Mucosa of stomach (tissue), 1 donor: ENCODE measurements around the gene FCRL6.

Experiments
- H3K27me3 ChIP-seq: one replicate; pipeline ENCODE4 v1.7.0; 2013; ENCODE audit warnings: mild to moderate bottlenecking, low read length; ENCODE audit not compliant: control insufficient read depth, insufficient read depth
- H3K36me3 ChIP-seq: one replicate; pipeline ENCODE4 v1.7.0; 2013; ENCODE audit warnings: low read length; ENCODE audit not compliant: control insufficient read depth, insufficient read depth
- H3K4me1 ChIP-seq: one replicate; pipeline ENCODE4 v1.7.0; 2013; ENCODE audit warnings: mild to moderate bottlenecking, low read length; ENCODE audit not compliant: control insufficient read depth, insufficient read depth
- H3K4me3 ChIP-seq: one replicate; pipeline ENCODE4 v1.7.0; 2013; ENCODE audit warnings: low read length
- H3K9ac ChIP-seq: one replicate; pipeline ENCODE4 v1.7.0; 2013; ENCODE audit warnings: mild to moderate bottlenecking, low read length, moderate library complexity
- H3K9me3 ChIP-seq: one replicate; pipeline ENCODE4 v1.7.0; 2013; ENCODE audit warnings: mild to moderate bottlenecking, low read length, moderate library complexity; ENCODE audit not compliant: control insufficient read depth
- donor health status: Pancreatic carcinoma.

FCRL6 gene, protein sequence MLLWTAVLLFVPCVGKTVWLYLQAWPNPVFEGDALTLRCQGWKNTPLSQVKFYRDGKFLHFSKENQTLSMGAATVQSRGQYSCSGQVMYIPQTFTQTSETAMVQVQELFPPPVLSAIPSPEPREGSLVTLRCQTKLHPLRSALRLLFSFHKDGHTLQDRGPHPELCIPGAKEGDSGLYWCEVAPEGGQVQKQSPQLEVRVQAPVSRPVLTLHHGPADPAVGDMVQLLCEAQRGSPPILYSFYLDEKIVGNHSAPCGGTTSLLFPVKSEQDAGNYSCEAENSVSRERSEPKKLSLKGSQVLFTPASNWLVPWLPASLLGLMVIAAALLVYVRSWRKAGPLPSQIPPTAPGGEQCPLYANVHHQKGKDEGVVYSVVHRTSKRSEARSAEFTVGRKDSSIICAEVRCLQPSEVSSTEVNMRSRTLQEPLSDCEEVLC

DNA sequence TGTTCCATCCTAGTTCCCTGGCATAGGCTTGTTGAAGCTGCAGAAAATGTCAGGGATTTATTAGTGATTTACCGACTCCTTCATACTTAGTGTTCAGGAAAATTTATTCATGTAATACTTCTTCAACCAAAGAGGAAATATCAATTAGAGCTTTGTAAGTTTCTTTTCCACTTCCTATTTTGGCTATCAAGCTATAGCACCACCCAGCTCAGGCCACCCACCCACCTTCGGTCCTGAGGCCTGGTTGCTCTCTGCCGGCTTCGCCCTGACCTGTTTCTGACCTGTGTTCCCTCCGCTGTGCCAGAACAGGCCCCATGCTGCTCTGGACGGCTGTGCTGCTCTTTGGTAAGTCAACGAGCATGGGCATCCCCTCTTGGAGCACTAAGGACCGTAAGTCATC, at the start of gene FCRL6:
Gene FCRL6, plus strand, starts transcription at position 250 of the 400 bp plus-strand sequence. Its CDS starts 65 bp downstream, at position 315.
- Histone ChIP-seq H3K36me3 (no peaks in the 10 kb centered on the region), H3K9ac (no peak within 1 kb of the TSS), H3K9me3 (no peaks in the 10 kb centered on the region), H3K4me1 (peaks cover 5% of the 10 kb centered on the region), H3K4me3 (no peak within 1 kb of the TSS), H3K27me3 (peaks cover 11% of the 10 kb centered on the region)

DNA sequence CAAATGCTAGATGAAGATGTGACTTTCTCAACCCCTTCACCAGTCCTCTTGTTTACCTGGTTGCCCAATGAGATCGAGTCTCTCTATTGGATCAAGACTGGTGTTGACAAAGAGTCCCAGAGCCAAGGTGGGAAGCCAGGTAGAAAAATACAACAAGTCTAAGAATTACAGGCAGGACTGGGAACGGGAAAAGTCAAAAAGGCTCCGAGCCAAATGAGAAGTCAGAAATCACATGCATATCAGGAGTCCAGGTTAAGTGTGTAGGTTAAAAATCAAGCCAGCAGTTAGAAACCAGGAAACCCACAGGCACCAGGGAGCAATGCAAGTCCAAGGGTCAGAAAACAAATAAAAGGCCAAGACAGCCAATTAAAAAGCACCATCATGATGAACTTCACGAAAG, 48.8 kb upstream of the FCRL6 start:
- Histone ChIP-seq H3K4me1 (peaks cover 7% of the 10 kb centered on the region), H3K4me3 (no peak overlapping the region), H3K9ac (no peak overlapping the region), H3K9me3 (no peaks in the 10 kb centered on the region), H3K36me3 (no peaks in the 10 kb centered on the region), H3K27me3 (no peaks in the 10 kb centered on the region)

DNA sequence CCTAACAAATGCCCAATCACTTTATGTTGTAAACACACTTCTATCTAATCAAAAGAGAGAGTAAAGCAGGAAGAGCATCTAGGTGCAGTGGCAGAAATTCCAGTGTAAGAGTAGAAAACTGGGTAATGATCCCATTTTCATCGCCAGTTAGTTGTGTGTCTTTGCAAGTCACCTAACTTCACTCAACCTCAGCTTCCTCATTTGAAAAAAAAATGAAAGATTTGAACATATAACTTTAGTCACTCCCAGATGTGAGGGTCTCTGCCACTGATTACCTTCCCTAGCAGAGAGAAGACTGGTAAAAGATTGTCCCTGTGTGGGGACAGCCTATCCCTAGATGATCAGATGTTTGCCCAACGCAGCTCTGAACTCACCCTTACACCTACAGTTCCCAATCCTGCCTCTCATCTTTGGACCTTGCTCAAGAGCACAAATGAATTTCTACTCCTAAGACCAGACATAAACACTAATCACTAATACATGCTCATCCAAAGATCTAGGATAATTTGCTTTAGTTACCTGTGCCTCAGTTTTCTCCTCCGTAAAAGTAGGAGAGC, 46.6 kb upstream of the FCRL6 start:
- H3K4me3 ChIP-seq = no peak overlapping the region
- no peaks in the 10 kb centered on the region for H3K27me3 ChIP-seq
- H3K36me3 ChIP-seq = no peaks in the 10 kb centered on the region
- H3K9ac ChIP-seq = no peak overlapping the region
- H3K9me3 ChIP-seq = no peaks in the 10 kb centered on the region
- H3K4me1 ChIP-seq = peaks cover 7% of the 10 kb centered on the region

DNA sequence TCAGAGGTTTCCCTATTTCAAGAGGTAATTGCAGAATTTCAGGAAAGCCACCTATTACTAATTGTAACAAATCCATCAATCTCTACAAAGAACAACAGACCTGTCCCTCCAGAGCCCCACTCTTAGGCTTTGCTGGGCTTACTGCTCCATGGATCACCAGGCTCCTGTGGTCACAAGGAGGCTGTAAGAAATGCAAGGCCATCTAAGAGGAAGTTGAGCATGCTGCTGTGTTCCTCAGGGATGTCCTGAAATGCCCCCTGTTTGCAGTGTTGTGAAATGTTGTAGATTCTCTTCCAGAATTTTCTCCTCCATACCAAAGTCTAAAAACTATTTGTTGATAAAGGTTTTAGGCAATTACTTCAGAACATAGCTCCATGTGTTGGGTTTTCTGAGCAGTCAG, 45.8 kb upstream of the FCRL6 start:
- Histone ChIP-seq H3K27me3 (no peaks in the 10 kb centered on the region), H3K4me3 (no peak overlapping the region), H3K4me1 (peaks cover 7% of the 10 kb centered on the region), H3K36me3 (no peaks in the 10 kb centered on the region), H3K9ac (no peak overlapping the region), H3K9me3 (no peaks in the 10 kb centered on the region)

DNA sequence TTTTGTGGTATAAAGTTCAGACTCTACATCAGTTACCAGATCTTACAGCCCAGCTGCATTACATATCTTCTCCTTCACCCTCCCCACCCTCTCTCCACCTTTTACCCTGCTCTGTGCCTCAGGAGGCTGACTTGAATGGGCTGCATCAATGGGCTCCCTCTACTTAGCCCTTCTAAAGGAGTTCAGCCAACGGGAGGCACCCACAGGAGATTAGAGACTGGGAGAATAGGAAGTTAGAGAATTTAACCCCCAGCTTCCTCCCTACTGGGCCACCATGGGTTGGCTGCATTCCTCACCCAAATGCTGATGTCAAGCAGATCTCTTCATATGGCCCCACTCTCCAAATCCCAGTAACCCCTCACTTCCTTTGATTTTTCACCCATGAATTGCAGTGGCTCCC, 38.5 kb upstream of the FCRL6 start:
- Histone ChIP-seq H3K9ac (no peak overlapping the region), H3K4me1 (no peaks in the 10 kb centered on the region), H3K27me3 (no peaks in the 10 kb centered on the region), H3K36me3 (no peaks in the 10 kb centered on the region), H3K9me3 (no peaks in the 10 kb centered on the region), H3K4me3 (no peak overlapping the region)

DNA sequence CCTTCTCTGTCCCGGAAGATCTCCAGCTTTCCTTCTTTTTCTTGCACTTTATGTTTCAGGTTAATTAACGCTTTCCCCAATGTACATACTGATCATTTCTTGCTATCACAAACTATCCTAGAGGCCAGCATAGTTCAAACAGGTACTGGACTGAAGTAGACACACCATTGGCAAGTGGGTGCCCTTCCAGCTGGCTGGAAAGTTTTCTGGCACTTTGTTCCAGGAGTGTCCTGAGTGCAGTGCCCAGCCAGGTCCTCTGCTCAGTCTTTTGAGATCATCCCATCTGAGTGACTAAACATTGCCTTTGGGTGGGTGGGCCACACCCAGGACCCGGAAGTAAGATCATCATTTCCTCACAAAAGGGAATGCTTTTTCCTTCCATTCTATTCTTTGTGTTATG, 36.4 kb upstream of the FCRL6 start:
- Histone ChIP-seq H3K9ac (no peak overlapping the region), H3K4me3 (no peak overlapping the region), H3K36me3 (no peaks in the 10 kb centered on the region), H3K9me3 (no peaks in the 10 kb centered on the region), H3K4me1 (no peaks in the 10 kb centered on the region), H3K27me3 (no peaks in the 10 kb centered on the region)

DNA sequence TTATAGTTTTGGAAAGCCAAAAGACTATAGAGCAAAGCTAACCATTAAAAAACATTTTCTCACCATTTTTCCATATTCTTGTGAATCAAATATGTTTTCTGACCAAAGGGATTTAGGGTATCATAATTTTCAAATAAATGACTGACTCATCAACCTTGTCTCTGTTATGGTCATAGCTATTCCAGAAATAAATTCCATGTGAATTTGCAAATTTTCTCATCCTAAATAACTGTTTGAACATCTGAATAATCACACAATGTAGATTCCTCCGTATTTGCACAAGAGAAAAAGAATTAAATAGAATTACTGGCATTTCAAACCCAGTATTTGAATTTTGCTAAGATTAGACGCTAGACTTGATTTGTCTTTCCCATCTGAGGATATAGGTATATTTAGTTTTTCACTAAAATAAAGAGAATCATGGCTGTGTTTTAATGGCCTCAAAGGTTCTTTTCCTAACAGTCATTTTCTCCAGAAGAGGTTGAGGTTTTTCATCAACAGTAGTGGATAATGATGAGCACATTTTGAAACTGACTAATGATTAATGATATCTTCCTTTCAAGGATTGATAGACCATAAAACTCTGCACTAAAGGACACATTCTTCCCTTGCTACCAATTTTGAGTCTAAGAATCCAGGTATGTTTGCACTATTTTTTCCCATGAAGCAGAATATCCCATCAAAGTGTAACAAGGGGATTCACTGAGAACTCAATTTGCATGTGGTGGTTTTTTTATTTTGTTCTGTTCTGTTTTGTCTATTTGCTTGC, 30.8 kb upstream of the FCRL6 start:
- Histone ChIP-seq H3K36me3 (no peaks in the 10 kb centered on the region), H3K4me1 (no peaks in the 10 kb centered on the region), H3K9ac (no peak overlapping the region), H3K27me3 (no peaks in the 10 kb centered on the region), H3K9me3 (no peaks in the 10 kb centered on the region), H3K4me3 (no peak overlapping the region)

DNA sequence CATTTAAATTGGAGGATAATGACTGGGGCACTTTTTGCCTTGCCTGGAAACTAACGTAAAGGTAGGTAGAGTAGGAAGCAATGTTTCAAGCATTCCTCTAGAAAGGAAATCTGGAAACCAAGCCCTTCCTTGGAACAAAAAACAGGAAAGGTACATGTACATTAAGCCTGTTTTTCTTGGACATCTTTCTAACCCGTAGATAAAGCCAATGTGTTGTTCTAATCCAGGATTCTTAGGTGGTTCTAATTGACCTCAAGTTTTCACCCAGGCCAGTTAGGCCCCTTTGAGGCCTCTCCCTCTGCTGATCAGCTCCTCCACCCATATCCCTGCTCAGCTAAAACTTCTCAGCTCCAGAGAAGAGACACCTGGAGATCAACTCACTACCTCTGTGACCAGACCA, 27.7 kb upstream of the FCRL6 start:
- no peaks in the 10 kb centered on the region for H3K27me3 ChIP-seq
- H3K36me3 ChIP-seq = no peaks in the 10 kb centered on the region
- no peaks in the 10 kb centered on the region for H3K9me3 ChIP-seq
- H3K9ac ChIP-seq = no peak overlapping the region
- H3K4me3 ChIP-seq = no peak overlapping the region
- no peaks in the 10 kb centered on the region for H3K4me1 ChIP-seq

DNA sequence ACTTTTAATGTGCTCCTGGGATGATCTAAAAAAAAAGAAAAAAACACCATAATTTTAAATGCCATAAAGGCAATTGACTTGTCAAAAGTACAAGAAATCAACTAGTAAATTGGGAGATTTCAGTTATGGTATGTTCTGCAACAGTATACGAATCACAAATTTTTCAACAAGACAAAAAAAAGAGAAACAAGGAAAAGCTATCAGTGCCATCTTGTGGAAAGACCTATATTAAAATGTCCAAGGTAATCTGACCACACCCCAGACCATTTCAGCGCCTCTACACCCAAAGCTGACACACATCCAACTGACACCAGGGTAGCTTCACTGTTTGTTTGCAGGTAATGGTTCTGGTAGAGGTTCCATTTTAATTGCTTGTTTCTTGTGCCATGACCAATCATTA, 26.4 kb upstream of the FCRL6 start:
- Histone ChIP-seq H3K27me3 (no peaks in the 10 kb centered on the region), H3K36me3 (no peaks in the 10 kb centered on the region), H3K4me3 (no peak overlapping the region), H3K4me1 (peaks cover 4% of the 10 kb centered on the region), H3K9ac (no peak overlapping the region), H3K9me3 (no peaks in the 10 kb centered on the region)

DNA sequence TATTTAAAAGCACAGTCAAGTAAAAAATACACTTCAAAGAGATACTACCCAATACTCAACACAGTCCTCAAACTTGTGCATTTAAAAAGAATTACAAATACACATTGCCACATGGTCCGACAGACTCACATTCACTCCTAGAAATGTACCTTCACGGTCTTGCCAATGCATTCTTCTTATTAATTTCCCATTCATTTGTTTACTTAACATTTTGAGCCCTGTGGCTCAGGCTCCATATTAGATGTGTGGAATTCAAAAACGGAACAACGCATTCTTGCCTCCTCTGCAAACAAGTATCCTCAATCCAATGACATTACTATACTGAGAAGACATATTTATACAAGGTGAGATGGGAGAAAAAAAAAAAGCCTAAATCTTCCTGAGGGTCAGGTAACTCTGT, 23.9 kb upstream of the FCRL6 start:
- Histone ChIP-seq H3K9me3 (no peaks in the 10 kb centered on the region), H3K4me3 (no peak overlapping the region), H3K36me3 (no peaks in the 10 kb centered on the region), H3K4me1 (peaks cover 12% of the 10 kb centered on the region), H3K27me3 (no peaks in the 10 kb centered on the region), H3K9ac (no peak overlapping the region)

DNA sequence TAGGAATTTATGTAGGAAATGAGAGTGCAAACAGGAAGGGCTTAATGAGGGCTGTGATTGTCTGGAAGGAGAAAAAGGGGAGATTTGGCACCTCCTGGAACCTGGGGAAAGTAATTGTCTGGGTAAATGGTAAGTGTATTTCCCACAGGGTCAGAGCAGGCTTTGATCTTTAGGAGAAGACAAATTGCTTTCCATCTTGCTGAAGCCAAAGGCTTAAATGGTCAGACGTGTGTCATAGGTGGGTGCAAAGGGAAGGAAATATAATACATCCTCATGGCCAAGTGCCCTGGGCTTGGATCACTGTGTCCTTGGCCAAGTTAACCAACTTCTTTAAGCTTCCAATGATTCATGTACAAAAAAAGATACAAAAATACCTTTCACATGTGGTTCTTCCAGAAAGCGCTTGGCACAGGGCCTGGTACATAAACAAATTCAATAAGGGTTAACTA, 22.7 kb upstream of the FCRL6 start:
- Histone ChIP-seq H3K36me3 (no peaks in the 10 kb centered on the region), H3K4me1 (peaks cover 12% of the 10 kb centered on the region), H3K9me3 (no peaks in the 10 kb centered on the region), H3K9ac (no peak overlapping the region), H3K4me3 (no peak overlapping the region), H3K27me3 (no peaks in the 10 kb centered on the region)
